ENCODE measurements around the gene MAIP1. TPM values are rescaled to one million over a fixed set of nuclear protein-coding genes. Genes with fewer than 3 reads are reported as not detected.

MAIP1 gene
- total and polyA plus RNA-seq, 2 of the 4 experiments (the other 2 are of a cell fraction): 14.2 to 16.8 TPM

DNA sequence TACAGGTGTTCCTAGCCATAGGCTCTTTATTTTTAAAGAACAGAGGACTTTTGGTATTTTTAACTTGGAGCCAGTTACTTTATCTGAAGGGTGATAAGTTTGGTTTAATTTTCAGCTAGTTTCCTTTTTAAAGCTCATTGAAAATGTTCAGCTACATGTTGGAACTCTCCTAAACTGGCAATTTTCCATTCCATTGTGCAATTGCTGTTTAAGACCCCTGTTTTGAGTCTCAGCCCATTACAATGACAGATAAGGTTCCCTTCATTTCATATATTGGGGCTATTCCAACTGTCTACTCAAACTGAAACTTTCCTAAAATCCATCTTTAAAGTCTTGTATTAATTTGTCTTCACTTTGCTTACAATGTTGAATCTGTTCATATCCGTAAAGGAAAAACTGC is 11.6 kb downstream of the MAIP1 start:
- Histone ChIP-seq H3K9ac (ENCODE audit: low read depth, low read length) (no peak overlapping the region), H2BK15ac (ENCODE audit: low read depth, low read length) (no peak overlapping the region), H4K20me1 (ENCODE audit: insufficient read depth, low read length) (no peaks in the 10 kb centered on the region), H3K23ac (ENCODE audit: low read depth, low read length) (no peak overlapping the region), H3K4me2 (ENCODE audit: low read depth, low read length) (no peak overlapping the region), H2AK5ac (ENCODE audit: low read depth, low read length) (no peak overlapping the region), H3K9me3 (ENCODE audit: control insufficient read depth, insufficient read depth, low read length) (no peaks in the 10 kb centered on the region), H3K18ac (ENCODE audit: low read depth, low read length) (no peak overlapping the region), H3K9me1 (ENCODE audit: insufficient read depth, low read length) (no peaks in the 10 kb centered on the region), H3K4me3 (ENCODE audit: insufficient read depth, low read depth, low read length) (no peak overlapping the region), H3K27ac (ENCODE audit: insufficient read depth, low read length) (no peak overlapping the region), H3K4ac (ENCODE audit: low read depth, low read length) (no peak overlapping the region), H3K14ac (replicated peaks; ENCODE audit: low read depth, low read length) (no peak overlapping the region), H2BK5ac (ENCODE audit: low read depth, low read length, poor library complexity, severe bottlenecking) (no peak overlapping the region), H2AK9ac (replicated peaks; ENCODE audit: low read depth, low read length, poor library complexity) (no peak overlapping the region), H2BK20ac (ENCODE audit: low read depth, low read length) (no peak overlapping the region), H4K8ac (ENCODE audit: low read depth in 2 of 2, low read length in 2 of 2) (no peak overlapping the region), H4K91ac (ENCODE audit: insufficient read depth, low read depth, low read length) (no peak overlapping the region), H2BK120ac (ENCODE audit: low read depth, low read length) (no peak overlapping the region), H3K36me3 (ENCODE audit: control insufficient read depth, insufficient read depth, low read length) (peaks cover 17% of the 10 kb centered on the region), H3K4me1 (ENCODE audit: control insufficient read depth, insufficient read depth, low read length) (no peaks in the 10 kb centered on the region), H3K56ac (ENCODE audit: extremely low read depth, insufficient read depth, low read length) (no peak overlapping the region), H2AFZ (replicated peaks; ENCODE audit: low read length, poor library complexity) (no peak overlapping the region), H3K79me1 (ENCODE audit: low read depth in 1 of 2, low read length in 2 of 2) (peaks cover 0 to 7% of the 10 kb centered on the region in 2 experiments; a peak in 1 of 4 replicates), H4K5ac (ENCODE audit: low read depth, low read length) (no peak overlapping the region), H3K27me3 (ENCODE audit: control insufficient read depth, insufficient read depth, low read length) (no peaks in the 10 kb centered on the region)
- BruUV-seq (replicated peaks): no TSS peak
- intact Hi-C loops (cut with micrococcal nuclease) (no loop called here), dilution Hi-C loops (cut with HindIII; ENCODE audit: low sequenced_read_pairs, unreplicated experiment) (no loop called here), in situ Hi-C loops (cut with MboI; ENCODE audit: low sequenced_read_pairs) (no loop called here)
- CTCF ChIA-PET: interaction anchor here (0.6 kb wide), 1 partner anchor 40 kb away, joined by 3 read pairs; no protein-coding TSS in a partner anchor
- DNase-seq (no peak), ATAC-seq (ENCODE audit: low read depth) (no peak)
- POLR2A ChIA-PET (ENCODE audit: unreplicated experiment): no interaction called here
- TF ChIP-seq, protein P1, sequence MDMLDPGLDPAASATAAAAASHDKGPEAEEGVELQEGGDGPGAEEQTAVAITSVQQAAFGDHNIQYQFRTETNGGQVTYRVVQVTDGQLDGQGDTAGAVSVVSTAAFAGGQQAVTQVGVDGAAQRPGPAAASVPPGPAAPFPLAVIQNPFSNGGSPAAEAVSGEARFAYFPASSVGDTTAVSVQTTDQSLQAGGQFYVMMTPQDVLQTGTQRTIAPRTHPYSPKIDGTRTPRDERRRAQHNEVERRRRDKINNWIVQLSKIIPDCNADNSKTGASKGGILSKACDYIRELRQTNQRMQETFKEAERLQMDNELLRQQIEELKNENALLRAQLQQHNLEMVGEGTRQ (IDR thresholded peaks at IDR 0.05; ENCODE audit: low read depth, low read length): no peak
- no peak for TF ChIP-seq MAZ (IDR thresholded peaks at IDR 0.05; ENCODE audit: borderline replicate concordance, low read depth, low read length)
- TF ChIP-seq CHD1 (IDR thresholded peaks at IDR 0.05; ENCODE audit: low read depth, low read length): no peak
- no peak for TF ChIP-seq BHLHE40 (IDR thresholded peaks at IDR 0.05; ENCODE audit: low read depth, low read length)
- TF ChIP-seq RAD21 (IDR thresholded peaks at IDR 0.05; ENCODE audit: low read length): no peak
- TF ChIP-seq RCOR1 (IDR thresholded peaks at IDR 0.05; ENCODE audit: insufficient replicate concordance, low read length): no peak
- TF ChIP-seq POLR2A (IDR thresholded peaks at IDR 0.05; ENCODE audit: low read depth, low read length): no peak
- TF ChIP-seq CEBPB (IDR thresholded peaks at IDR 0.05; ENCODE audit: low read depth, low read length): no peak
- TF ChIP-seq MXI1 (IDR thresholded peaks at IDR 0.05; ENCODE audit: borderline replicate concordance, low read depth, low read length): no peak
- no peak for TF ChIP-seq MAFK (IDR thresholded peaks at IDR 0.05; ENCODE audit: low read depth, low read length)
- TF ChIP-seq FOS (IDR thresholded peaks at IDR 0.05; ENCODE audit: low read depth, low read length): no peak
- TF ChIP-seq RFX5 (IDR thresholded peaks at IDR 0.05; ENCODE audit: low read depth, low read length): no peak
- no peak for TF ChIP-seq SMC3 (IDR thresholded peaks at IDR 0.05; ENCODE audit: low read depth, low read length)
- no peak for TF ChIP-seq NFE2L2 (IDR thresholded peaks at IDR 0.05; ENCODE audit: low read depth, low read length)
- no CpG with 5 or more reads among the region's 1 CpG for WGBS, 2 experiments (ENCODE audit: extremely low coverage in 2 of 2, insufficient read length in 1 of 2)
